ENCODE data around the gene ARSK.

The ARSK gene

DNA sequence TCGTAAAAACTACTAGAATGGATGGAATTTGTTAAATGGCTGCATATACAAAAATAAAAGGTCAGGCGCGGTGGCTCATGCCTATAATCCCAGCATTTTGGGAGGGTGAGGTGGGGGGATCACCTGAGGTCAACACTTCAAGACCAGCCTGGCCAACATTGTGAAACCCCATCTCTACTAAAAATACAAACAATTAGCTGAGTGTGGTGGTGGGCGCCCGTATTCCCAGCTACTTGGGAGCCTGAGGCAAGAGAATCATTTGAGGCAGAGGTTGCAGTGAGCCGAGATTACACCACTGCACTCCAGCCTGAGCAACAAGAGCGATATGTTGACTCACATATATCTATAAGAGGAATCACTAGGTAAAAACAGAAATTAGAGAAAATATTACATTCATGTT lies 55.6 kb downstream of the ARSK start:
- TF ChIP-seq, protein P1, sequence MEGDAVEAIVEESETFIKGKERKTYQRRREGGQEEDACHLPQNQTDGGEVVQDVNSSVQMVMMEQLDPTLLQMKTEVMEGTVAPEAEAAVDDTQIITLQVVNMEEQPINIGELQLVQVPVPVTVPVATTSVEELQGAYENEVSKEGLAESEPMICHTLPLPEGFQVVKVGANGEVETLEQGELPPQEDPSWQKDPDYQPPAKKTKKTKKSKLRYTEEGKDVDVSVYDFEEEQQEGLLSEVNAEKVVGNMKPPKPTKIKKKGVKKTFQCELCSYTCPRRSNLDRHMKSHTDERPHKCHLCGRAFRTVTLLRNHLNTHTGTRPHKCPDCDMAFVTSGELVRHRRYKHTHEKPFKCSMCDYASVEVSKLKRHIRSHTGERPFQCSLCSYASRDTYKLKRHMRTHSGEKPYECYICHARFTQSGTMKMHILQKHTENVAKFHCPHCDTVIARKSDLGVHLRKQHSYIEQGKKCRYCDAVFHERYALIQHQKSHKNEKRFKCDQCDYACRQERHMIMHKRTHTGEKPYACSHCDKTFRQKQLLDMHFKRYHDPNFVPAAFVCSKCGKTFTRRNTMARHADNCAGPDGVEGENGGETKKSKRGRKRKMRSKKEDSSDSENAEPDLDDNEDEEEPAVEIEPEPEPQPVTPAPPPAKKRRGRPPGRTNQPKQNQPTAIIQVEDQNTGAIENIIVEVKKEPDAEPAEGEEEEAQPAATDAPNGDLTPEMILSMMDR (IDR thresholded peaks at IDR 0.05; ENCODE audit: control extremely low read depth, extremely low read depth, low read depth, missing control alignments), result no peak
- ChIA-PET CTCF (interaction anchor here (1.0 to 1.4 kb wide), 2 partner anchors 10 to 31 kb away, joined by 3 read pairs; no protein-coding TSS in a partner anchor), POLR2A (no interaction called here)
- no peak for DNase-seq (ENCODE audit: extremely low spot score)

DNA sequence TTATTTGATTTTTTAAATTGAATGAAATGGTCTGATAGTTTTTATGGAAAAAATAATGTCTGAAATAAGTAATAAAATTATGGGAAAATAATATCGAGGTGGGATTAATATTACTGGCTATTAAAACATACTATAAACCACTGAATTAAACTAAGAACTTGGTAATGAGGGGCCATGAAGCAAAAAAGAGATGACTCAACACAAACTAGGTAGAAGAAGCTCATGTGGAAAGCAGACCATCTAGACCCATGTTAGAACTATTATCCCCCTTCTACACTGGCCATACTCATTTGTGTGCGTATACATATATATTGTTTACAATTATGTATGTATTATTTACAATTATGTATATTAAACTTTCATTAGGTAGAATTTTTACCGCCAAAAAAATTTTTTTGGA lies 56.5 kb downstream of the ARSK start:
- ChIA-PET CTCF (interaction anchor here (0.8 to 1.7 kb wide), 2 partner anchors 33 to 53 kb away, joined by 3 read pairs; no protein-coding TSS in a partner anchor), POLR2A (no interaction called here)
- no peak for DNase-seq (ENCODE audit: extremely low spot score)
- TF ChIP-seq, protein P1 (IDR thresholded peaks at IDR 0.05; ENCODE audit: control extremely low read depth, extremely low read depth, low read depth, missing control alignments), result no peak

DNA sequence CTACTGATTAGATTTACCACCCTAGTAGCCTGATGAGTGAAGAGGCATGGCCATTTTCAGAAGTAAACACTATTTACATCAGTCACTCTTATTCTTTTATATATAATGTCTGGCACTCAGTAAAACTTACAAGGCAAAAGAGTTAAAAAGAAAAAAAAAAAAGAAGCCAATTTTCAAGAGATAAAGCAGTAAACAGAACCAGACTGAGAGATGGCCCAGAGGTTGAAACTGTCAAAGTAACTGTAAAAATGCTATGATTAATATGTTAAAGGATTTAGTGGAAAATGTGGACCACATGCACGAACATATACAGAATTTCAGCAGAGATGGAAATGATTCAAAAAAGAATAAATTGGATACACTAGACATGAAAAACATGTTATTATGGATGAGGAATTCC lies 58.6 kb downstream of the ARSK start:
- CTCF ChIA-PET, result interaction anchor here (1.7 kb wide), 1 partner anchor 10 kb away, joined by 5 read pairs; no protein-coding TSS in a partner anchor
- TF ChIP-seq, protein P1 (IDR thresholded peaks at IDR 0.05; ENCODE audit: control extremely low read depth, extremely low read depth, low read depth, missing control alignments), result no peak
- no peak for DNase-seq (ENCODE audit: extremely low spot score)
- POLR2A ChIA-PET, result no interaction called here

DNA sequence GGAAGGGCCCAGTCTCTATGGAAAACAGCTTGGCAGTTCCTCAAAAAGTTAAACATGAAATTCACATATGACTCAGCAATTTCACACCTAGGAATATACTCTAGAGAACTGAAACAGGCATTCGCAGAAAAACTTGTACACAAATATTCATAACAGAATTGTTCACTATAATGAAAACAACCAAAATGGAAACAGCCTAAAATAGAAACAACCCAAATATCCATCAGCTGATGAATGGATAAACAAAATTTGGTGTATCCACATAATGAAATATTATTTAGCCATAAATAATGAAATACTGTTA lies 60.2 kb downstream of the ARSK start:
- CTCF ChIA-PET, result interaction anchor here (1.1 kb wide), 1 partner anchor 27 kb away, joined by 4 read pairs; no protein-coding TSS in a partner anchor

DNA sequence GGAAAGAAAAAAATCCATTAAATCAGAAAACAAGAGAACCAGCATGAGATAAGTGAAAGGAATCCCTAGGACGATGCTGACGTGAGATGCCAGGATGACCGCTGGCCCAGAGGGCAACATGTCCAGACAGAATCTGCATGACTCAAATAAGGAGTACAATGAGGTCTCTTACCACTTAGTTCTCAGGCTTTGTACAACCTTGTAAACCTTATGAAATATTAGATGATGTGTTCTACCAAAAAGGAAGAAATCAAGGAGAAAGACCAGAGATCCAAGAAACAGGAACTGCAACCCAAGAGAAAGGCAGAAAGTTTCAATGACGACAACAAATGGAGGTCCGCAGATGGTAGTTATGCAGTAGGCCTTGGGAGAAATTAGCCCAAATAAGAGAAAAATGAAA lies 62.2 kb downstream of the ARSK start:
- POLR2A ChIA-PET, result no interaction called here

More for the DNA sequence above, 60.2 kb downstream of the ARSK start:
- no peak for DNase-seq (ENCODE audit: extremely low spot score)
- POLR2A ChIA-PET, result no interaction called here
- TF ChIP-seq, protein P1 (IDR thresholded peaks at IDR 0.05; ENCODE audit: control extremely low read depth, extremely low read depth, low read depth, missing control alignments), result no peak

DNA sequence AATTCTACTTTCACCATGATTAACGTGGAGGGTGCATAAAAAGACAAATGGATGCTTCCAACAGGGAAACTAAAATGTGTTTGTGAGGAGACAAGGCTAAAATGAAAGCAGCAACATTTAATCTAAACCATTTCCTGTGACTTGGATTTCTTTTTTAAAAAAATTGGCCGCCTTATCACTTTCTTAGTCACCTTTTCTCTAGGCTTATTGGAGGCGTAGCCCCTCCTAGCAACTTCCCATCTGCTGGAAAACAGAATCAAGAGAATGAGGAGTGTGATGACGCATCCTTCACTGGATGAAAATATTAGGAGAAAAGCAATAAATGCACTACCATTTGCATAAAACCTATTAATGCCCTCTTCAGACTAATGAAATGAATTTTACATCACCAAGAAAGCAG lies 64.2 kb downstream of the ARSK start:
- DNase-seq (ENCODE audit: extremely low spot score), result no peak
- ChIA-PET POLR2A (no interaction called here), CTCF (interaction anchor here (2.0 kb wide), 1 partner anchor 9 kb away, joined by 7 read pairs; no protein-coding TSS in a partner anchor)
- TF ChIP-seq, protein P1 (IDR thresholded peaks at IDR 0.05; ENCODE audit: control extremely low read depth, extremely low read depth, low read depth, missing control alignments), result no peak

More for the DNA sequence above, 62.2 kb downstream of the ARSK start:
- DNase-seq (ENCODE audit: extremely low spot score), result peak; percentile 13
- TF ChIP-seq, protein P1 (IDR thresholded peaks at IDR 0.05; ENCODE audit: control extremely low read depth, extremely low read depth, low read depth, missing control alignments), result no peak
- CTCF ChIA-PET, result no interaction called here

Measured in GM10248 (cell line).